H1 (cell line): ENCODE results near the gene GRK5. TPM values are rescaled to one million over a fixed set of nuclear protein-coding genes. Genes with fewer than 3 reads are reported as not detected.

Experiments used
- CTCF ChIA-PET: fragments of 300-600 bp; sonication (Branson Sonifier 250); formaldehyde crosslinking; loops from one replicate; lab custom pipeline; 2021; ENCODE audit not compliant: partially characterized antibody; lab: Charles Lee
- POLR2A ChIA-PET: fragments of 300-600 bp; sonication (Branson Sonifier 250); formaldehyde crosslinking; loops from one replicate; lab custom pipeline; 2021; ENCODE audit warnings: inconsistent platforms; ENCODE audit not compliant: partially characterized antibody; lab: Charles Lee
- DNase-seq, 2 experiments: peaks; one replicate each; pipeline versions ENCODE4 v3.0.0 to v3.0.0-alpha.2; 2010 to 2022; ENCODE audit warnings: low spot score in 2 of 2, low read depth in 1 of 2, mixed read lengths in 1 of 2
- FAIRE-seq: peaks from 2 replicates; lab custom pipeline; 2011; peaks lifted over from hg19 to GRCh38; lab: Jason Lieb, UNC
- H2AFZ ChIP-seq: 2 replicates; pipeline ENCODE4 v1.8.1; 2012; ENCODE audit warnings: low read length, inconsistent platforms
- H2AK5ac ChIP-seq: 2 replicates; pipeline ENCODE4 v1.6.1; 2013; ENCODE audit warnings: low read depth, low read length
- H2BK120ac ChIP-seq: replicated peaks from 2 replicates; pipeline ENCODE3; 2013; ENCODE audit warnings: low read depth, low read length, inconsistent platforms
- H2BK12ac ChIP-seq: 2 replicates; pipeline ENCODE4 v1.6.1; 2013; ENCODE audit warnings: low read depth, low read length
- H2BK15ac ChIP-seq: 2 replicates; pipeline ENCODE4 v1.6.1; 2013; ENCODE audit warnings: low read length
- H2BK20ac ChIP-seq: 2 replicates; pipeline ENCODE4 v1.6.1; 2013; ENCODE audit warnings: low read length
- H2BK5ac ChIP-seq: 2 replicates; pipeline ENCODE4 v1.6.1; 2013; ENCODE audit warnings: low read depth, low read length
- H3K14ac ChIP-seq: 2 replicates; pipeline ENCODE4 v1.6.1; 2013; ENCODE audit warnings: inconsistent platforms; ENCODE audit not compliant: insufficient read length
- H3K18ac ChIP-seq: 2 replicates; pipeline ENCODE4 v1.6.1; 2013; ENCODE audit warnings: low read length; ENCODE audit errors: extremely low read depth
- H3K23ac ChIP-seq: 2 replicates; pipeline ENCODE4 v1.6.1; 2013; ENCODE audit warnings: inconsistent platforms; ENCODE audit not compliant: insufficient read length
- H3K23me2 ChIP-seq: 2 replicates; pipeline ENCODE4 v1.6.1; 2013; ENCODE audit warnings: low read depth, low read length
- H3K27ac ChIP-seq: 2 replicates; pipeline ENCODE4 v1.6.1; 2011; ENCODE audit warnings: low read depth, low read length, inconsistent platforms
- H3K27me3 ChIP-seq, 4 experiments: replicated peaks in 1 of 4; 1 replicate in 1 of 4; 2 replicates in 3 of 4; pipeline versions ENCODE4 v1.6.1 to v1.8.1; 2011 to 2013; ENCODE audit warnings: low read length in 3 of 4, mild to moderate bottlenecking in 3 of 4, inconsistent platforms in 2 of 4, mixed read lengths in 2 of 4, moderate library complexity in 1 of 4; ENCODE audit not compliant: control insufficient read depth in 3 of 4, insufficient read depth in 3 of 4; ENCODE audit errors: extremely low read depth in 1 of 4
- H3K36me3 ChIP-seq, 4 experiments: 2 replicates each; pipeline versions ENCODE4 v1.6.1 to v1.8.1; 2011 to 2013; ENCODE audit warnings: mild to moderate bottlenecking in 4 of 4, low read length in 3 of 4, moderate library complexity in 2 of 4, control low read depth in 1 of 4, inconsistent platforms in 1 of 4; ENCODE audit not compliant: insufficient read depth in 4 of 4, control insufficient read depth in 2 of 4
- H3K4ac ChIP-seq: replicated peaks from 2 replicates; pipeline ENCODE3; 2013; ENCODE audit warnings: low read length, low read depth, mixed read lengths, inconsistent platforms; ENCODE audit not compliant: insufficient read length
- H3K4me1 ChIP-seq, 4 experiments: replicated peaks in 1 of 4; 1 replicate in 1 of 4; 2 replicates in 3 of 4; pipeline versions ENCODE4 v1.6.1 to v1.8.1; 2011 to 2013; ENCODE audit warnings: low read length in 3 of 4, inconsistent platforms in 2 of 4, mixed read lengths in 1 of 4; ENCODE audit not compliant: insufficient read depth in 4 of 4, control insufficient read depth in 3 of 4
- H3K4me2 ChIP-seq, 2 experiments: 2 replicates each; pipeline versions ENCODE4 v1.6.1 to v1.8.1; 2011 to 2013; ENCODE audit warnings: low read depth in 2 of 2, low read length in 2 of 2, control low read depth in 1 of 2, inconsistent platforms in 1 of 2, mild to moderate bottlenecking in 1 of 2; ENCODE audit not compliant: insufficient read depth in 1 of 2
- H3K4me3 ChIP-seq, 4 experiments: fragments of 200-600, 300-600 bp in 1 of 4; sonication (generic), shearing (Covaris generic), sonication (Bioruptor Twin) in 1 of 4; 2 replicates each; pipeline versions ENCODE4 v1.5.1 to v1.8.1; 2011 to 2016; ENCODE audit warnings: low read length in 4 of 4, low read depth in 3 of 4, control low read depth in 2 of 4, inconsistent platforms in 2 of 4, mild to moderate bottlenecking in 2 of 4, mixed read lengths in 1 of 4, moderate library complexity in 1 of 4; ENCODE audit not compliant: insufficient read depth in 2 of 4; ENCODE audit errors: extremely low read depth in 1 of 4
- H3K56ac ChIP-seq: replicated peaks from 2 replicates; pipeline ENCODE3; 2013; ENCODE audit warnings: low read depth, mild to moderate bottlenecking, mixed read lengths, low read length, inconsistent platforms; ENCODE audit not compliant: insufficient read length
- H3K79me1 ChIP-seq: 2 replicates; pipeline ENCODE4 v1.6.1; 2013; ENCODE audit warnings: low read depth, low read length, control low read depth
- H3K79me2 ChIP-seq, 2 experiments: 2 replicates each; pipeline versions ENCODE4 v1.6.1 to v1.8.1; 2012 to 2013; ENCODE audit warnings: low read length in 2 of 2, mild to moderate bottlenecking in 2 of 2, inconsistent platforms in 1 of 2; ENCODE audit not compliant: insufficient read depth in 2 of 2, control insufficient read depth in 1 of 2
- H3K9ac ChIP-seq, 4 experiments: replicated peaks in 1 of 4; 1 replicate in 1 of 4; 2 replicates in 3 of 4; pipeline versions ENCODE4 v1.6.1 to v1.8.1; 2011 to 2013; ENCODE audit warnings: low read depth in 3 of 4, low read length in 3 of 4, control low read depth in 2 of 4, mild to moderate bottlenecking in 2 of 4, moderate library complexity in 2 of 4, inconsistent platforms in 1 of 4; ENCODE audit errors: extremely low read depth in 1 of 4
- H3K9me3 ChIP-seq, 2 experiments: 2 replicates each; pipeline versions ENCODE4 v1.6.1 to v1.8.1; 2012 to 2013; ENCODE audit warnings: mild to moderate bottlenecking in 2 of 2, moderate library complexity in 2 of 2, control low read depth in 1 of 2, inconsistent platforms in 1 of 2, low read depth in 1 of 2, low read length in 1 of 2, mixed read lengths in 1 of 2; ENCODE audit not compliant: insufficient read depth in 2 of 2
- H4K20me1 ChIP-seq, 2 experiments: replicated peaks in 1 of 2; 2 replicates each; pipeline versions ENCODE3 to v1.8.1; 2011 to 2013; ENCODE audit warnings: inconsistent platforms in 2 of 2, low read length in 2 of 2, mild to moderate bottlenecking in 1 of 2; ENCODE audit not compliant: insufficient read depth in 2 of 2, control insufficient read depth in 1 of 2
- H4K5ac ChIP-seq: 2 replicates; pipeline ENCODE4 v1.6.1; 2013; ENCODE audit warnings: low read length, low read depth, mixed read lengths, inconsistent platforms; ENCODE audit not compliant: insufficient read length
- H4K8ac ChIP-seq: 2 replicates; pipeline ENCODE4 v1.8.0; 2013; ENCODE audit warnings: mild to moderate bottlenecking, moderate library complexity, low read length, inconsistent platforms; ENCODE audit not compliant: insufficient read depth; ENCODE audit errors: extremely low read depth
- H4K91ac ChIP-seq: replicated peaks from 2 replicates; pipeline ENCODE3; 2013; ENCODE audit warnings: low read length, mixed read lengths, inconsistent platforms; ENCODE audit not compliant: insufficient read length
- ASH2L ChIP-seq: fragments of 200-600, 300-600 bp; sonication (generic); IDR thresholded peaks from one replicate; pipeline ENCODE4 v1.7.1; 2017; ENCODE audit warnings: low read length
- BRCA1 ChIP-seq: IDR thresholded peaks from 2 replicates; pipeline ENCODE4 v1.6.1; 2012; ENCODE audit warnings: low read depth, low read length, improper control_type of control experiment
- EP300 ChIP-seq, 2 experiments: IDR thresholded peaks; 1 replicate in 1 of 2; 2 replicates in 1 of 2; pipeline ENCODE4 v1.6.1; 2011 to 2012; ENCODE audit warnings: low read depth in 2 of 2, low read length in 2 of 2, mild to moderate bottlenecking in 2 of 2, borderline replicate concordance in 1 of 2, inconsistent platforms in 1 of 2, moderate library complexity in 1 of 2
- GTF2F1 ChIP-seq: IDR thresholded peaks from 2 replicates; pipeline ENCODE4 v1.6.1; 2012; ENCODE audit warnings: low read depth, low read length, improper control_type of control experiment, borderline replicate concordance
- HDAC6 ChIP-seq: IDR thresholded peaks from one replicate; pipeline ENCODE4 v1.7.1; 2012; ENCODE audit warnings: low read depth, mild to moderate bottlenecking, inconsistent platforms, low read length, moderate library complexity
- JUN ChIP-seq: IDR thresholded peaks from 2 replicates; pipeline ENCODE4 v1.6.1; 2011; ENCODE audit warnings: low read depth, mild to moderate bottlenecking, improper control_type of control experiment, low read length
- PHF8 ChIP-seq: fragments of 200-600 bp; sonication (generic); conservative IDR thresholded peaks from 2 replicates; pipeline ENCODE4 v1.7.1; 2012; ENCODE audit warnings: low read depth, mild to moderate bottlenecking, inconsistent platforms, low read length, moderate library complexity
- RBBP5 ChIP-seq: IDR thresholded peaks from 2 replicates; pipeline ENCODE4 v1.7.1; 2012; ENCODE audit warnings: low read depth, mild to moderate bottlenecking, inconsistent platforms, low read length, moderate library complexity, borderline replicate concordance
- RXRA ChIP-seq: IDR thresholded peaks from 2 replicates; pipeline ENCODE4 v1.6.1; 2011; ENCODE audit warnings: low read depth, mild to moderate bottlenecking, low read length, moderate library complexity; ENCODE audit not compliant: insufficient read depth
- SUZ12 ChIP-seq: fragments of 200-600 bp; sonication (generic); IDR thresholded peaks from 2 replicates; pipeline ENCODE4 v1.6.1; 2012; ENCODE audit warnings: mild to moderate bottlenecking, inconsistent platforms, low read length, moderate library complexity, mixed read lengths
- TAF1 ChIP-seq: IDR thresholded peaks from 2 replicates; pipeline ENCODE4 v1.6.1; 2011; ENCODE audit warnings: mild to moderate bottlenecking, low read depth, low read length
- TCF12 ChIP-seq: IDR thresholded peaks from 2 replicates; pipeline ENCODE4 v1.6.1; 2011; ENCODE audit warnings: low read depth, mild to moderate bottlenecking, low read length
- YY1 ChIP-seq: IDR thresholded peaks from 2 replicates; pipeline ENCODE4 v1.6.1; 2011; ENCODE audit warnings: low read depth, mild to moderate bottlenecking, low read length
- WGBS, 2 experiments: shearing (Covaris generic) in 1 of 2; methylation state at CpG; one replicate each; pipeline versions ENCODE4 v1.1.6 to v1.1.7; 2013 to 2015; ENCODE audit warnings: low lambda C conversion rate in 2 of 2, mixed read lengths in 2 of 2, inconsistent platforms in 1 of 2, low coverage in 1 of 2, missing lambda C conversion rate in 1 of 2; ENCODE audit not compliant: insufficient replicate concordance in 2 of 2, insufficient coverage in 1 of 2, insufficient read length in 1 of 2; ENCODE audit errors: extremely low coverage in 1 of 2, missing lambda C conversion rate in 1 of 2; 5-methylcytosine and 5-hydroxymethylcytosine counted together
- polyA plus RNA-seq, 7 experiments: library from polyadenylated mRNA; depleted of rRNA in 3 of 7; stranded (reverse) in 5 of 7; unstranded in 2 of 7; fragments of >200 nt in 5 of 7; fragments of 200-250 nt in 2 of 7; gene quantifications; 1 replicate in 5 of 7; 2 replicates in 1 of 7; 4 replicates in 1 of 7; pipeline versions ENCODE4 v1.2.1 to v1.2.3, GENCODE V29; 2011 to 2013; ENCODE audit warnings: missing spikeins in 2 of 7, mixed read lengths in 2 of 7
- total RNA-seq: library from RNA; stranded (reverse); fragmentation: NEBNext Ultra II Directional; extraction: Animal tissue kit (Norgen Biotek cat#: 25700); gene quantifications from 2 replicates; pipeline ENCODE4 v1.2.1, GENCODE V29; 2021

GRK5 gene
- total and polyA plus RNA-seq, 2 of the 8 experiments (the other 6 are each of a cell fraction or from before 2014, with no cell fraction given) = 0.54 to 2.5 TPM

- peaks cover 0 to 5% (median 0%) of the 10 kb centered on the region in 4 experiments; a peak in 2 of 7 replicates for H3K4me1 ChIP-seq
- CTCF ChIA-PET = interaction anchor here (1.0 to 1.2 kb wide), 2 partner anchors 12 to 31 kb away, joined by 3 read pairs; no protein-coding TSS in a partner anchor
- no peak overlapping the region for H4K8ac ChIP-seq
- H2AFZ ChIP-seq = no peak overlapping the region
- H3K23ac ChIP-seq = no peak overlapping the region
- no peak overlapping the region for H3K56ac ChIP-seq
- peaks cover 10% of the 10 kb centered on the region for H3K23me2 ChIP-seq
- no peak overlapping the region for H2BK120ac ChIP-seq
- H2BK20ac ChIP-seq = no peak overlapping the region
- H2BK12ac ChIP-seq = no peak overlapping the region
- H3K4me3 ChIP-seq = no peak overlapping the region
- H3K9me3 ChIP-seq = no peaks in the 10 kb centered on the region; a peak in 1 of 4 replicates
- POLR2A ChIA-PET = interaction anchor here (0.6 kb wide), 1 partner anchor 18 kb away, joined by 3 read pairs; no protein-coding TSS in a partner anchor
- H3K4ac ChIP-seq = no peak overlapping the region
- peaks cover 22 to 46% (median 34%) of the 10 kb centered on the region in 4 experiments for H3K36me3 ChIP-seq
- TF ChIP-seq TCF12 = no peak
- TF ChIP-seq TAF1 = no peak
- no peak for TF ChIP-seq YY1
- no peak for TF ChIP-seq JUN
- TF ChIP-seq EP300 (IDR thresholded peaks at IDR 0.05; ENCODE audit: borderline replicate concordance in 1 of 2, low read depth in 2 of 2, low read length in 2 of 2) = no peak
- TF ChIP-seq RXRA = no peak
- TF ChIP-seq RBBP5 = no peak
- no peak for TF ChIP-seq PHF8
- no peak for TF ChIP-seq HDAC6
- no peak for TF ChIP-seq BRCA1
- no peak for TF ChIP-seq GTF2F1
- TF ChIP-seq ASH2L = no peak
- TF ChIP-seq SUZ12 = no peak
- no peak overlapping the region for H3K14ac ChIP-seq
- H3K18ac ChIP-seq = no peak overlapping the region
- H4K20me1 ChIP-seq = no peaks in the 10 kb centered on the region
- no peak overlapping the region for H4K91ac ChIP-seq
- no peaks in the 10 kb centered on the region for H3K79me2 ChIP-seq
- H3K4me2 ChIP-seq = no peak overlapping the region; a peak in 1 of 4 replicates
- no peak overlapping the region for H2BK15ac ChIP-seq
- H3K27ac ChIP-seq = no peak overlapping the region
- H2BK5ac ChIP-seq = no peak overlapping the region
- no peak overlapping the region for H3K9ac ChIP-seq
- 70 to 100% methylated on average over 1 to 8 of the region's 8 CpGs for WGBS, 2 experiments
- H3K79me1 ChIP-seq = no peaks in the 10 kb centered on the region
- no peak overlapping the region for H2AK5ac ChIP-seq
- DNase-seq (no peak), FAIRE-seq (no peak)
- no peaks in the 10 kb centered on the region; a peak in 2 of 7 replicates for H3K27me3 ChIP-seq
- no peak overlapping the region for H4K5ac ChIP-seq
Observed at GRCh38 chr10:119167041-119167440, 40.3 kb upstream of the GRK5 start.
